HG02798 (cell line): ENCODE data around the gene SHC1.

ENCODE experiments used
- ATAC-seq: cut with Tn5 transposase; IDR thresholded peaks from one replicate; pipeline ENCODE4 v1.9.1; 2021; ENCODE audit warnings: mild to moderate bottlenecking; ENCODE audit not compliant: unreplicated experiment, poor library complexity

SHC1 gene

GRCh38 chr1:154974808-154975408, 4.4 kb upstream of the SHC1 start:
- peak; percentile 58 for ATAC-seq

GRCh38 chr1:154974102-154974807, 3.7 kb upstream of the SHC1 start, which contains the start of gene CKS1B:
Gene CKS1B (plus strand): TSS chr1:154974681. CDS start chr1:154974746, 65 bp downstream.
- ATAC-seq: peak; percentile 86

GRCh38 chr1:154973344-154974101, 3.0 kb upstream of the SHC1 start:
- peak; percentile 23 for ATAC-seq

GRCh38 chr1:154972517-154973343, 2.2 kb upstream of the SHC1 start:
- no peak for ATAC-seq

- ATAC-seq: no peak
These were observed 1.6 kb upstream of the SHC1 start for GRCh38 chr1:154972213-154972516.

- no peak for ATAC-seq
These were observed 923 bp upstream of the SHC1 start for GRCh38 chr1:154971341-154971998.

GRCh38 chr1:154969860-154970452, 591 bp downstream of the SHC1 start:
- ATAC-seq: no peak

- no peak for ATAC-seq
These were observed 1.3 kb downstream of the SHC1 start for GRCh38 chr1:154969246-154969645.

GRCh38 chr1:154968731-154969130, 1.8 kb downstream of the SHC1 start:
- ATAC-seq: no peak

- no peak for ATAC-seq
These were observed 3.1 kb downstream of the SHC1 start for GRCh38 chr1:154967331-154967950.

GRCh38 chr1:154966111-154966510, 4.4 kb downstream of the SHC1 start:
- ATAC-seq: no peak

- ATAC-seq: no peak
These were observed 6.2 kb downstream of the SHC1 start for GRCh38 chr1:154964359-154964758.

- ATAC-seq: no peak
These were observed 6.9 kb downstream of the SHC1 start for GRCh38 chr1:154963643-154964042.

GRCh38 chr1:154962795-154963330, 7.7 kb downstream of the SHC1 start:
- ATAC-seq: no peak

GRCh38 chr1:154962156-154962749, 8.3 kb downstream of the SHC1 start:
- peak; percentile 7 for ATAC-seq

- peak; percentile 83 for ATAC-seq
These were observed 9.1 kb downstream of the SHC1 start, which contains the start of gene PYGO2 for GRCh38 chr1:154961207-154962155. Gene PYGO2 (minus strand): TSS chr1:154961782. CDS start chr1:154961576, 206 bp downstream.

- ATAC-seq: no peak
These were observed 10.0 kb downstream of the SHC1 start for GRCh38 chr1:154960446-154961136.
